ENCODE results near the gene SLC12A3. TPM values are rescaled to one million over a fixed set of nuclear protein-coding genes. Genes with fewer than 3 reads are reported as not detected.

SLC12A3 gene
- total and polyA plus RNA-seq, 2 of the 8 experiments (the other 6 are each of a cell fraction or from before 2014, with no cell fraction given) = not detected

DNA sequence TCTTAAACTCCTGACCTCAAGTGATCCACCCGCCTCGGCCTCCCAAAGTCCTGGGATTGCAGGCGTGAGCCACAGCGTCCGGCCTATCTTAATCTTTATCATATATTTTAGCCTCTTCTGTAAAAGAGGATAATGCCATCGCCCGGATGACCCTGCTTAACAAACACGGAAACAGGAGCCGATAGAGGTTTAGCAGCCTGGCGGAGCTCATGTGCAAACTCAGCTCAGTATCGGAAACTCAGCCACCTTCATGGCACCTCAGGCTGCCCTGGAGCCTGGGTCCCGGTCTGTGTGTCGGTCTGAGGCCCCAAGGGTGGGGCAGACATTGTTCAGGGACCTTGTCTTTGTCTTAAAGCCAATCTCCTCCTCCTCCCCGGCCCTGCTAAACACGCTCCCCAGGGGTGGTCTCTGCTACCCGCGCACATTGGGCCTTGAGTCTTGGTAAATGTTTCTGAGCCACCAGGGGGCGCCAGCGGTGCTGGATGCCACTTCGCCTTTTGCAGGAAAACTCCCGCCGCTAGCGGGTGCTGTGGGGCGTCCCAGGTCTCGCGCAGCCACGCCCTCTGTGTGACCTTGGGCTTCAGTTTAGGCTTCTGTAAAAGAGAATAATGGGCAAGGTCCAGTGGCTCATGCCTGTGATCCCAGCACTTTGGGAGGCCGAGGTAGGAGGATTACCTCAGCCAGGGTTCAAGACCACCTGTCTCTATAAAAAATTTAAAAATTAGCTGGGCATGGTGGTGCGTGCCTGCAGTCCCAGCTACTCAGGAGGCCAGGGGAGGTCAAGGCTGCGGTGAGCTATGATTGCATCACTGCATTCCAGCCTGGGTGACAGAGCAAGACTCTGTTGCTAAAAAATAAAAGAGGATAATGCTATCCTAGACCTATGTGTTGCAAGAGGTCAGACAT is 99.5 kb downstream of the SLC12A3 start (continued):
- TF ChIP-seq, protein P1, sequence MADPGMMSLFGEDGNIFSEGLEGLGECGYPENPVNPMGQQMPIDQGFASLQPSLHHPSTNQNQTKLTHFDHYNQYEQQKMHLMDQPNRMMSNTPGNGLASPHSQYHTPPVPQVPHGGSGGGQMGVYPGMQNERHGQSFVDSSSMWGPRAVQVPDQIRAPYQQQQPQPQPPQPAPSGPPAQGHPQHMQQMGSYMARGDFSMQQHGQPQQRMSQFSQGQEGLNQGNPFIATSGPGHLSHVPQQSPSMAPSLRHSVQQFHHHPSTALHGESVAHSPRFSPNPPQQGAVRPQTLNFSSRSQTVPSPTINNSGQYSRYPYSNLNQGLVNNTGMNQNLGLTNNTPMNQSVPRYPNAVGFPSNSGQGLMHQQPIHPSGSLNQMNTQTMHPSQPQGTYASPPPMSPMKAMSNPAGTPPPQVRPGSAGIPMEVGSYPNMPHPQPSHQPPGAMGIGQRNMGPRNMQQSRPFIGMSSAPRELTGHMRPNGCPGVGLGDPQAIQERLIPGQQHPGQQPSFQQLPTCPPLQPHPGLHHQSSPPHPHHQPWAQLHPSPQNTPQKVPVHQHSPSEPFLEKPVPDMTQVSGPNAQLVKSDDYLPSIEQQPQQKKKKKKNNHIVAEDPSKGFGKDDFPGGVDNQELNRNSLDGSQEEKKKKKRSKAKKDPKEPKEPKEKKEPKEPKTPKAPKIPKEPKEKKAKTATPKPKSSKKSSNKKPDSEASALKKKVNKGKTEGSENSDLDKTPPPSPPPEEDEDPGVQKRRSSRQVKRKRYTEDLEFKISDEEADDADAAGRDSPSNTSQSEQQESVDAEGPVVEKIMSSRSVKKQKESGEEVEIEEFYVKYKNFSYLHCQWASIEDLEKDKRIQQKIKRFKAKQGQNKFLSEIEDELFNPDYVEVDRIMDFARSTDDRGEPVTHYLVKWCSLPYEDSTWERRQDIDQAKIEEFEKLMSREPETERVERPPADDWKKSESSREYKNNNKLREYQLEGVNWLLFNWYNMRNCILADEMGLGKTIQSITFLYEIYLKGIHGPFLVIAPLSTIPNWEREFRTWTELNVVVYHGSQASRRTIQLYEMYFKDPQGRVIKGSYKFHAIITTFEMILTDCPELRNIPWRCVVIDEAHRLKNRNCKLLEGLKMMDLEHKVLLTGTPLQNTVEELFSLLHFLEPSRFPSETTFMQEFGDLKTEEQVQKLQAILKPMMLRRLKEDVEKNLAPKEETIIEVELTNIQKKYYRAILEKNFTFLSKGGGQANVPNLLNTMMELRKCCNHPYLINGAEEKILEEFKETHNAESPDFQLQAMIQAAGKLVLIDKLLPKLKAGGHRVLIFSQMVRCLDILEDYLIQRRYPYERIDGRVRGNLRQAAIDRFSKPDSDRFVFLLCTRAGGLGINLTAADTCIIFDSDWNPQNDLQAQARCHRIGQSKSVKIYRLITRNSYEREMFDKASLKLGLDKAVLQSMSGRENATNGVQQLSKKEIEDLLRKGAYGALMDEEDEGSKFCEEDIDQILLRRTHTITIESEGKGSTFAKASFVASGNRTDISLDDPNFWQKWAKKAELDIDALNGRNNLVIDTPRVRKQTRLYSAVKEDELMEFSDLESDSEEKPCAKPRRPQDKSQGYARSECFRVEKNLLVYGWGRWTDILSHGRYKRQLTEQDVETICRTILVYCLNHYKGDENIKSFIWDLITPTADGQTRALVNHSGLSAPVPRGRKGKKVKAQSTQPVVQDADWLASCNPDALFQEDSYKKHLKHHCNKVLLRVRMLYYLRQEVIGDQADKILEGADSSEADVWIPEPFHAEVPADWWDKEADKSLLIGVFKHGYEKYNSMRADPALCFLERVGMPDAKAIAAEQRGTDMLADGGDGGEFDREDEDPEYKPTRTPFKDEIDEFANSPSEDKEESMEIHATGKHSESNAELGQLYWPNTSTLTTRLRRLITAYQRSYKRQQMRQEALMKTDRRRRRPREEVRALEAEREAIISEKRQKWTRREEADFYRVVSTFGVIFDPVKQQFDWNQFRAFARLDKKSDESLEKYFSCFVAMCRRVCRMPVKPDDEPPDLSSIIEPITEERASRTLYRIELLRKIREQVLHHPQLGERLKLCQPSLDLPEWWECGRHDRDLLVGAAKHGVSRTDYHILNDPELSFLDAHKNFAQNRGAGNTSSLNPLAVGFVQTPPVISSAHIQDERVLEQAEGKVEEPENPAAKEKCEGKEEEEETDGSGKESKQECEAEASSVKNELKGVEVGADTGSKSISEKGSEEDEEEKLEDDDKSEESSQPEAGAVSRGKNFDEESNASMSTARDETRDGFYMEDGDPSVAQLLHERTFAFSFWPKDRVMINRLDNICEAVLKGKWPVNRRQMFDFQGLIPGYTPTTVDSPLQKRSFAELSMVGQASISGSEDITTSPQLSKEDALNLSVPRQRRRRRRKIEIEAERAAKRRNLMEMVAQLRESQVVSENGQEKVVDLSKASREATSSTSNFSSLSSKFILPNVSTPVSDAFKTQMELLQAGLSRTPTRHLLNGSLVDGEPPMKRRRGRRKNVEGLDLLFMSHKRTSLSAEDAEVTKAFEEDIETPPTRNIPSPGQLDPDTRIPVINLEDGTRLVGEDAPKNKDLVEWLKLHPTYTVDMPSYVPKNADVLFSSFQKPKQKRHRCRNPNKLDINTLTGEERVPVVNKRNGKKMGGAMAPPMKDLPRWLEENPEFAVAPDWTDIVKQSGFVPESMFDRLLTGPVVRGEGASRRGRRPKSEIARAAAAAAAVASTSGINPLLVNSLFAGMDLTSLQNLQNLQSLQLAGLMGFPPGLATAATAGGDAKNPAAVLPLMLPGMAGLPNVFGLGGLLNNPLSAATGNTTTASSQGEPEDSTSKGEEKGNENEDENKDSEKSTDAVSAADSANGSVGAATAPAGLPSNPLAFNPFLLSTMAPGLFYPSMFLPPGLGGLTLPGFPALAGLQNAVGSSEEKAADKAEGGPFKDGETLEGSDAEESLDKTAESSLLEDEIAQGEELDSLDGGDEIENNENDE (IDR thresholded peaks at IDR 0.05; ENCODE audit: insufficient replicate concordance, low read length) = no peak
- TF ChIP-seq, protein P2, sequence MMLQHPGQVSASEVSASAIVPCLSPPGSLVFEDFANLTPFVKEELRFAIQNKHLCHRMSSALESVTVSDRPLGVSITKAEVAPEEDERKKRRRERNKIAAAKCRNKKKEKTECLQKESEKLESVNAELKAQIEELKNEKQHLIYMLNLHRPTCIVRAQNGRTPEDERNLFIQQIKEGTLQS (IDR thresholded peaks at IDR 0.05; ENCODE audit: insufficient read depth, low read depth, low read length) = peak; percentile 54; the same call in 1 of the 2 replicates
- TF ChIP-seq JUND (IDR thresholded peaks at IDR 0.05; ENCODE audit: low read length) = peak; percentile 58; the same call in 1 of the 2 replicates
- TF ChIP-seq, protein P3, sequence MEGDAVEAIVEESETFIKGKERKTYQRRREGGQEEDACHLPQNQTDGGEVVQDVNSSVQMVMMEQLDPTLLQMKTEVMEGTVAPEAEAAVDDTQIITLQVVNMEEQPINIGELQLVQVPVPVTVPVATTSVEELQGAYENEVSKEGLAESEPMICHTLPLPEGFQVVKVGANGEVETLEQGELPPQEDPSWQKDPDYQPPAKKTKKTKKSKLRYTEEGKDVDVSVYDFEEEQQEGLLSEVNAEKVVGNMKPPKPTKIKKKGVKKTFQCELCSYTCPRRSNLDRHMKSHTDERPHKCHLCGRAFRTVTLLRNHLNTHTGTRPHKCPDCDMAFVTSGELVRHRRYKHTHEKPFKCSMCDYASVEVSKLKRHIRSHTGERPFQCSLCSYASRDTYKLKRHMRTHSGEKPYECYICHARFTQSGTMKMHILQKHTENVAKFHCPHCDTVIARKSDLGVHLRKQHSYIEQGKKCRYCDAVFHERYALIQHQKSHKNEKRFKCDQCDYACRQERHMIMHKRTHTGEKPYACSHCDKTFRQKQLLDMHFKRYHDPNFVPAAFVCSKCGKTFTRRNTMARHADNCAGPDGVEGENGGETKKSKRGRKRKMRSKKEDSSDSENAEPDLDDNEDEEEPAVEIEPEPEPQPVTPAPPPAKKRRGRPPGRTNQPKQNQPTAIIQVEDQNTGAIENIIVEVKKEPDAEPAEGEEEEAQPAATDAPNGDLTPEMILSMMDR (IDR thresholded peaks at IDR 0.05; ENCODE audit: control extremely low read depth in 1 of 3, insufficient read depth in 1 of 3, low read depth in 1 of 3, low read length in 3 of 3) = peak; percentile 98 to 100 (median 99)
- no peak for TF ChIP-seq SAP30 (IDR thresholded peaks at IDR 0.05; ENCODE audit: insufficient read depth, insufficient replicate concordance, low read length)

Data from H1 (cell line).